Neural cell (in vitro differentiated cells): ENCODE results near the gene SLIT3. TPM values are rescaled to one million over a fixed set of nuclear protein-coding genes. Genes with fewer than 3 reads are reported as not detected.

ENCODE experiments used
- H2AFZ ChIP-seq: fragments of 200-600, 300-800 bp; sonication (generic), shearing (Covaris generic); 2 replicates; pipeline ENCODE4 v1.6.0; 2014; ENCODE audit warnings: low read depth, mild to moderate bottlenecking, antibody characterized with exemption, low read length, moderate library complexity
- H3F3A ChIP-seq: fragments of 200-600 bp; shearing (Covaris generic); 2 replicates; pipeline ENCODE4 v1.6.1; 2016; ENCODE audit warnings: mild to moderate bottlenecking, moderate library complexity, mixed read lengths, antibody characterized with exemption, low read length; ENCODE audit not compliant: insufficient read depth, poor library complexity, severe bottlenecking
- H3K27ac ChIP-seq: fragments of 200-600, 300-800 bp; sonication (generic), shearing (Covaris generic); 2 replicates; pipeline ENCODE4 v1.5.1; 2014; ENCODE audit warnings: mild to moderate bottlenecking, low read length, moderate library complexity
- H3K27me3 ChIP-seq: fragments of 300-800, 200-600 bp; sonication (generic), shearing (Covaris generic); 2 replicates; pipeline ENCODE4 v1.6.0; 2014; ENCODE audit warnings: mild to moderate bottlenecking, low read depth, low read length, moderate library complexity; ENCODE audit not compliant: insufficient read depth
- H3K36me3 ChIP-seq: fragments of 300-800, 200-600 bp; sonication (generic), shearing (Covaris generic); 2 replicates; pipeline ENCODE4 v1.5.1; 2014; ENCODE audit warnings: mild to moderate bottlenecking, antibody characterized with exemption, low read length, moderate library complexity; ENCODE audit not compliant: insufficient read depth
- H3K4me2 ChIP-seq: fragments of 300-800, 200-600 bp; sonication (generic), shearing (Covaris generic); 2 replicates; pipeline ENCODE4 v1.6.0; 2014; ENCODE audit warnings: mild to moderate bottlenecking, low read length
- H3K4me3 ChIP-seq: fragments of 300-800, 200-600 bp; sonication (generic), shearing (Covaris generic); 2 replicates; pipeline ENCODE4 v1.5.1; 2014; ENCODE audit warnings: mild to moderate bottlenecking, low read length, moderate library complexity
- H3K79me2 ChIP-seq: fragments of 200-600 bp; shearing (Covaris generic); replicated peaks from 2 replicates; pipeline ENCODE4 v1.6.0; 2014; ENCODE audit warnings: mild to moderate bottlenecking, low read length, moderate library complexity; ENCODE audit not compliant: insufficient read depth
- H3K9ac ChIP-seq: fragments of 300-800, 200-600 bp; sonication (generic), shearing (Covaris generic); 2 replicates; pipeline ENCODE4 v1.6.1; 2016; ENCODE audit warnings: mild to moderate bottlenecking, low read length, mixed read lengths
- H3K9me2 ChIP-seq: fragments of 200-600 bp; shearing (Covaris generic); 2 replicates; pipeline ENCODE4 v1.6.1; 2016; ENCODE audit warnings: mild to moderate bottlenecking, low read length, mixed read lengths; ENCODE audit not compliant: insufficient read depth
- H3K9me3 ChIP-seq: fragments of 200-600, 300-800 bp; sonication (generic), shearing (Covaris generic); 2 replicates; pipeline ENCODE4 v1.6.1; 2016; ENCODE audit warnings: mild to moderate bottlenecking, mixed run types, low read length, moderate library complexity, mixed read lengths
- H4K20me1 ChIP-seq: fragments of 200-600 bp; shearing (Covaris generic); 2 replicates; pipeline ENCODE4 v1.6.1; 2016; ENCODE audit warnings: mild to moderate bottlenecking, mixed run types; ENCODE audit not compliant: insufficient read depth
- EP300 ChIP-seq: fragments of 450-650 bp; conservative IDR thresholded peaks from 2 replicates; pipeline ENCODE4 v1.6.1; 2014; ENCODE audit warnings: antibody characterized with exemption, mild to moderate bottlenecking, moderate library complexity; ENCODE audit not compliant: poor library complexity, severe bottlenecking
- EZH2 ChIP-seq: fragments of 200-600, 300-800 bp; shearing (Covaris generic), sonication (generic); IDR thresholded peaks from 2 replicates; pipeline ENCODE4 v1.6.1; 2014; ENCODE audit warnings: antibody characterized with exemption, low read length, borderline replicate concordance, mild to moderate bottlenecking; ENCODE audit not compliant: insufficient read depth, poor library complexity, severe bottlenecking
- MXI1 ChIP-seq: fragments of 450-650 bp; conservative IDR thresholded peaks from 2 replicates; pipeline ENCODE4 v1.6.1; 2014; ENCODE audit warnings: antibody characterized with exemption, mild to moderate bottlenecking; ENCODE audit not compliant: poor library complexity, severe bottlenecking
- POLR2AphosphoS5 ChIP-seq: IDR thresholded peaks from 2 replicates; pipeline ENCODE4 v1.6.1; 2012
- RAD21 ChIP-seq: fragments of 450-650 bp; conservative IDR thresholded peaks from 2 replicates; pipeline ENCODE4 v1.6.1; 2014; ENCODE audit warnings: antibody characterized with exemption, mild to moderate bottlenecking, moderate library complexity
- SMC3 ChIP-seq: fragments of 450-650 bp; conservative IDR thresholded peaks from 2 replicates; pipeline ENCODE4 v1.6.1; 2014; ENCODE audit warnings: antibody characterized with exemption, mild to moderate bottlenecking, moderate library complexity; ENCODE audit not compliant: poor library complexity
- TAF1 ChIP-seq: IDR thresholded peaks from 2 replicates; pipeline ENCODE4 v1.6.1; 2012; ENCODE audit warnings: low read depth
- polyA plus RNA-seq: library from polyadenylated mRNA; depleted of rRNA; stranded (reverse); fragments of >200 nt; gene quantifications from 2 replicates; pipeline ENCODE4 v1.2.3, GENCODE V29; 2014
- TF ChIP-seq, protein P1 (sequence below): fragments of 450-650 bp; IDR thresholded peaks from 2 replicates; pipeline ENCODE4 v1.5.1; 2014; ENCODE audit warnings: antibody characterized with exemption, mild to moderate bottlenecking, moderate library complexity; ENCODE audit not compliant: poor library complexity, severe bottlenecking
- TF ChIP-seq, protein P2 (sequence below): IDR thresholded peaks from 2 replicates; pipeline ENCODE4 v1.6.1; 2012; ENCODE audit warnings: borderline replicate concordance

SLIT3 gene
- polyA plus RNA-seq, 1 donor from 2014 or later, result 1.2 TPM

DNA sequence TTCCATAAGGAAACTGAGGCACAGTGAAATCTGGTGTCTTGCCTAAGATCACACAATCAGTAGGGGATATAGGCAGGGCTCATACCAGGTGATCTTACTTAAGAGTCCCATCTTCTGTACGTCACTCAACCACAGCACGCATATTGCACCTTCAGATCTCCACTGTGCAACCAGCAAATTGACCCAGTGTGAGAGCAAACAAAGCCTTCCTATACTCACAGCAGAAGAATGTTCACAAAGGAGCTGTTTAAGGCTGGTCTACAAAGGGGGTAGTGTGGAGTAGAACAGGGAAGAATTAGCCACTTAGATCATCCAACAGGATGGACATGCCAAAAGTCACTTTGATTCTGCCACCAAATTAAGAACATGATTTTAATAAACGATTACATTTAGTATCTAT is 305.9 kb downstream of the SLIT3 start:
- H3K9me2 ChIP-seq, result no peaks in the 10 kb centered on the region
- H3K9ac ChIP-seq, result no peak overlapping the region
- H3F3A ChIP-seq, result no peaks in the 10 kb centered on the region
- no peaks in the 10 kb centered on the region for H3K9me3 ChIP-seq
- H4K20me1 ChIP-seq, result no peaks in the 10 kb centered on the region
- H3K4me2 ChIP-seq, result no peak overlapping the region
- H2AFZ ChIP-seq, result no peak overlapping the region
- H3K27ac ChIP-seq, result no peak overlapping the region
- no peaks in the 10 kb centered on the region for H3K27me3 ChIP-seq
- no peak overlapping the region for H3K4me3 ChIP-seq
- no peaks in the 10 kb centered on the region for H3K79me2 ChIP-seq
- TF ChIP-seq MXI1 (no peak), RAD21 (no peak), SMC3 (no peak), EZH2 (no peak), EP300 (no peak), POLR2AphosphoS5 (no peak), TAF1 (no peak)
- TF ChIP-seq, protein P1, sequence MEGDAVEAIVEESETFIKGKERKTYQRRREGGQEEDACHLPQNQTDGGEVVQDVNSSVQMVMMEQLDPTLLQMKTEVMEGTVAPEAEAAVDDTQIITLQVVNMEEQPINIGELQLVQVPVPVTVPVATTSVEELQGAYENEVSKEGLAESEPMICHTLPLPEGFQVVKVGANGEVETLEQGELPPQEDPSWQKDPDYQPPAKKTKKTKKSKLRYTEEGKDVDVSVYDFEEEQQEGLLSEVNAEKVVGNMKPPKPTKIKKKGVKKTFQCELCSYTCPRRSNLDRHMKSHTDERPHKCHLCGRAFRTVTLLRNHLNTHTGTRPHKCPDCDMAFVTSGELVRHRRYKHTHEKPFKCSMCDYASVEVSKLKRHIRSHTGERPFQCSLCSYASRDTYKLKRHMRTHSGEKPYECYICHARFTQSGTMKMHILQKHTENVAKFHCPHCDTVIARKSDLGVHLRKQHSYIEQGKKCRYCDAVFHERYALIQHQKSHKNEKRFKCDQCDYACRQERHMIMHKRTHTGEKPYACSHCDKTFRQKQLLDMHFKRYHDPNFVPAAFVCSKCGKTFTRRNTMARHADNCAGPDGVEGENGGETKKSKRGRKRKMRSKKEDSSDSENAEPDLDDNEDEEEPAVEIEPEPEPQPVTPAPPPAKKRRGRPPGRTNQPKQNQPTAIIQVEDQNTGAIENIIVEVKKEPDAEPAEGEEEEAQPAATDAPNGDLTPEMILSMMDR, result no peak
- TF ChIP-seq, protein P2, sequence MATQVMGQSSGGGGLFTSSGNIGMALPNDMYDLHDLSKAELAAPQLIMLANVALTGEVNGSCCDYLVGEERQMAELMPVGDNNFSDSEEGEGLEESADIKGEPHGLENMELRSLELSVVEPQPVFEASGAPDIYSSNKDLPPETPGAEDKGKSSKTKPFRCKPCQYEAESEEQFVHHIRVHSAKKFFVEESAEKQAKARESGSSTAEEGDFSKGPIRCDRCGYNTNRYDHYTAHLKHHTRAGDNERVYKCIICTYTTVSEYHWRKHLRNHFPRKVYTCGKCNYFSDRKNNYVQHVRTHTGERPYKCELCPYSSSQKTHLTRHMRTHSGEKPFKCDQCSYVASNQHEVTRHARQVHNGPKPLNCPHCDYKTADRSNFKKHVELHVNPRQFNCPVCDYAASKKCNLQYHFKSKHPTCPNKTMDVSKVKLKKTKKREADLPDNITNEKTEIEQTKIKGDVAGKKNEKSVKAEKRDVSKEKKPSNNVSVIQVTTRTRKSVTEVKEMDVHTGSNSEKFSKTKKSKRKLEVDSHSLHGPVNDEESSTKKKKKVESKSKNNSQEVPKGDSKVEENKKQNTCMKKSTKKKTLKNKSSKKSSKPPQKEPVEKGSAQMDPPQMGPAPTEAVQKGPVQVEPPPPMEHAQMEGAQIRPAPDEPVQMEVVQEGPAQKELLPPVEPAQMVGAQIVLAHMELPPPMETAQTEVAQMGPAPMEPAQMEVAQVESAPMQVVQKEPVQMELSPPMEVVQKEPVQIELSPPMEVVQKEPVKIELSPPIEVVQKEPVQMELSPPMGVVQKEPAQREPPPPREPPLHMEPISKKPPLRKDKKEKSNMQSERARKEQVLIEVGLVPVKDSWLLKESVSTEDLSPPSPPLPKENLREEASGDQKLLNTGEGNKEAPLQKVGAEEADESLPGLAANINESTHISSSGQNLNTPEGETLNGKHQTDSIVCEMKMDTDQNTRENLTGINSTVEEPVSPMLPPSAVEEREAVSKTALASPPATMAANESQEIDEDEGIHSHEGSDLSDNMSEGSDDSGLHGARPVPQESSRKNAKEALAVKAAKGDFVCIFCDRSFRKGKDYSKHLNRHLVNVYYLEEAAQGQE, result no peak
- no peaks in the 10 kb centered on the region for H3K36me3 ChIP-seq

DNA sequence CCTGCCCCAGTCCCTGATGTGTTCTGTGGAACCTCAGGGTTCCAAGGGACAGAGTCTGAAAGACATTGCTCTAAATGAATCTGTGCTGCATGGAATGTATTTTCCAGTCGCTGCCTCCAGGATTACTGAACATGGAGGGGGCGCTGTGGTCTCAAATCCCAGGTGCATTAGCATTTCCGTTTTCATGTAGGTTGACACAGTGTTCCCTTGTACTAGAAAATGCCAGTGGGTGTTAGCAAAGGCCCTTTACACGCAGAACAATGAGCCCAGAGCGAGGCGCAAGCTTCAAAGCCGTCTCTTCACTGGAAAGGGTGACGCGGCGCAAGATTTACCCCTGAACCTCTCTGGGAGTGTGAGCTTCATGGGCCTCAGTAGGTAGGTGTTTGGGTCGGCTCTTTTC is 308.3 kb downstream of the SLIT3 start:
- Histone ChIP-seq H3K9me2 (no peaks in the 10 kb centered on the region), H4K20me1 (no peaks in the 10 kb centered on the region), H3F3A (no peaks in the 10 kb centered on the region), H3K36me3 (no peaks in the 10 kb centered on the region), H3K79me2 (no peaks in the 10 kb centered on the region), H3K4me3 (no peak overlapping the region), H3K27me3 (peaks cover 10% of the 10 kb centered on the region), H3K9me3 (no peaks in the 10 kb centered on the region), H3K9ac (no peak overlapping the region), H3K4me2 (no peak overlapping the region), H3K27ac (no peak overlapping the region), H2AFZ (no peak overlapping the region)
- TF ChIP-seq SMC3 (peak; percentile 33), POLR2AphosphoS5 (no peak), MXI1 (no peak), TAF1 (no peak), EZH2 (no peak), EP300 (no peak), RAD21 (peak; percentile 31)
- TF ChIP-seq, protein P2, result no peak
- TF ChIP-seq, protein P1, result peak; percentile 53
